ENCODE measurements around the gene TEPSIN.

TEPSIN gene

DNA sequence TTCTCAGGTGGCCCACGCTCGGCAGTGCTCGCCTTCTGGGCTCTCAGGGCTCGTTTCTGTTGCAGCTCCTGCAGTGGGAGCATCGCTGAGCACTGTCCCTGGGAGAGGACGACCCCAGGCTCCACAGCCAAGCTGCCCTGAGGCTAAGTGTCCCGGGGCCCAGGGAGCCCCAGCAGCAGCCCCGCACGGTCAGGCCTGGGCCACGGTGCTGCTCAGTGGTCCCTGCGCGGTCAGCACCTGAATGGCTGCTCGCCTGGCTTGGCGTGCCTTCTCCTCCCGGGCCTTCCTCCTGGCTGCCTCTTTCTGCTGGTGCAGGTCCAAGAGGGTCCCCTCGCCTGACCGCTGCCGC is 39.4 kb downstream of the TEPSIN start:
- TF ChIP-seq, protein P1, sequence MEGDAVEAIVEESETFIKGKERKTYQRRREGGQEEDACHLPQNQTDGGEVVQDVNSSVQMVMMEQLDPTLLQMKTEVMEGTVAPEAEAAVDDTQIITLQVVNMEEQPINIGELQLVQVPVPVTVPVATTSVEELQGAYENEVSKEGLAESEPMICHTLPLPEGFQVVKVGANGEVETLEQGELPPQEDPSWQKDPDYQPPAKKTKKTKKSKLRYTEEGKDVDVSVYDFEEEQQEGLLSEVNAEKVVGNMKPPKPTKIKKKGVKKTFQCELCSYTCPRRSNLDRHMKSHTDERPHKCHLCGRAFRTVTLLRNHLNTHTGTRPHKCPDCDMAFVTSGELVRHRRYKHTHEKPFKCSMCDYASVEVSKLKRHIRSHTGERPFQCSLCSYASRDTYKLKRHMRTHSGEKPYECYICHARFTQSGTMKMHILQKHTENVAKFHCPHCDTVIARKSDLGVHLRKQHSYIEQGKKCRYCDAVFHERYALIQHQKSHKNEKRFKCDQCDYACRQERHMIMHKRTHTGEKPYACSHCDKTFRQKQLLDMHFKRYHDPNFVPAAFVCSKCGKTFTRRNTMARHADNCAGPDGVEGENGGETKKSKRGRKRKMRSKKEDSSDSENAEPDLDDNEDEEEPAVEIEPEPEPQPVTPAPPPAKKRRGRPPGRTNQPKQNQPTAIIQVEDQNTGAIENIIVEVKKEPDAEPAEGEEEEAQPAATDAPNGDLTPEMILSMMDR (IDR thresholded peaks at IDR 0.05): no peak
- no peaks in the 10 kb centered on the region for H3K4me1 ChIP-seq
- H3K27me3 ChIP-seq: no peaks in the 10 kb centered on the region
- no peak for DNase-seq
- no peak overlapping the region for H3K27ac ChIP-seq
- H3K9me3 ChIP-seq: no peaks in the 10 kb centered on the region
- peaks cover 0 to 73% (median 0%) of the 10 kb centered on the region in 3 donors for H3K36me3 ChIP-seq
- no peak overlapping the region for H3K4me3 ChIP-seq
- intact Hi-C loops (cut with DNase I; ENCODE audit: low total_unique reads): no loop called here

DNA sequence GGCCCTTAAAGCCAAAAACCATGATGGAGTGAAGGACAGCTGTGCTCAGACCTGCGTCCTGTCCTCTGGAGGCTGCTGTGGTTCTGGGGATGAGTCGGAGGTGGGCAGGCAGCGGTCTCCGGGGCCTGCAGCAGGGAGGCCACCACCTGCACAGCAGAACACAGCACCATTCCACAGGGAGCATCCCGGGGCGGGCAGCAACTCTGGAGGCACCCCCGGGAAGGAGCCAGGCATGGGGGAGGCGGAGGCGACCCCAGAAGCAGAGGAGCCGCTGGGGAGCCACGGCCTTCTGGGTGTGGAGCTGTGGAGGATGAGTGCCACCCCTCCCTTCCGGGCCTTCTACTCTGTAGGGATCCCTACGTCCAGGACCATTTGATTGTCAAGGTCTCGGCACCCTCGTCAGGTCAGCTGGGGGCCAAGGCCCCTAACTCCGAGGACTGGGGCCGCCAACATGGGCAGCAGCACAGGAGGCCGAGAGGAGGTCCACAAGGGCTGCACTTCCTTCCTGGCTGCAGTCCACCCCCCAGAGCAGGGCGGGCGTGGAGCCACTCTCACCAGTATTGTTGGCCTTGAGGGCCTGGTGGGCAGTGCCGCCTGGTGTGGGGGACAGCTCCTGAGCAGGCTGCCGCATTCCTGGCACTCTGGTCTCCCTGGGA is 39.9 kb downstream of the TEPSIN start:
- intact Hi-C loops (cut with DNase I; ENCODE audit: low total_unique reads): no loop called here
- Histone ChIP-seq H3K36me3 (peaks cover 0 to 74% (median 0%) of the 10 kb centered on the region in 3 donors), H3K27me3 (no peaks in the 10 kb centered on the region), H3K4me1 (no peaks in the 10 kb centered on the region), H3K27ac (no peak overlapping the region), H3K9me3 (no peaks in the 10 kb centered on the region), H3K4me3 (no peak overlapping the region)
- TF ChIP-seq, protein P1 (IDR thresholded peaks at IDR 0.05): no peak
- DNase-seq: no peak

DNA sequence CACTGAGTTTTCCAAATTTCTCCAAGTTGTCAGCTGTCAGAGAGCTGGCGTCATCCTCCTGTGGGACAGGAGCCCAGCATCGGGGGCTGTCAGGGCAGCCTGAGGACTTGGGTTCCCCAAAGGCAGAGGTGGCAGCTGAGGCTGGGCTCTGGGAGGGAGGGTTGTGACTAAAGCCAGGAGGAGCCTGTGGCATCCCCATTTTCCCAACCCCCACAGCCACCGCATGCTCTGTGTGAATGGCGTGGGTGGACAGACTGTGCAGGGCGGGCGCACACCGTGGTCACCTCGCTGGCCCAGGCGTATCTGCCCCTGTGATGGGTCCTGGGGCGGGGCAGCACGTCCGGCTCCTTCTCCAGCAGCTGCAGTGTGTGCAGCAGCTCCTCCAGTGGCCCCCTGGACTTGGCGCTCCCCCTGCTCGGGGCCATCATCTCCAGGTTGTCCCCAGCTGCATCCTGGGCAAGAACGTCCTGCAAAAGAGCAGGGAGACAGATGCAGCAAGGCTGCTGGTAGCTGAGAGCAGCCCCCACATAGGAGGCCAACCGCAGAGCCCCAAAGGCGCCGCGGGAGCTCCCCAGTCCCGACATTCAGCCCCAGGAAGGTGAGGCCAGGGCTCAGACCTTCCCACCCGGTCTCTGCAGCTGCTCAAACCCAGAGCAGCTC is 40.9 kb downstream of the TEPSIN start:
- H3K9me3 ChIP-seq: no peaks in the 10 kb centered on the region
- TF ChIP-seq, protein P1 (IDR thresholded peaks at IDR 0.05): no peak
- no peak for DNase-seq
- peaks cover 0 to 74% (median 0%) of the 10 kb centered on the region in 3 donors for H3K36me3 ChIP-seq
- H3K4me1 ChIP-seq: no peaks in the 10 kb centered on the region
- intact Hi-C loops (cut with DNase I; ENCODE audit: low total_unique reads): no loop called here
- H3K27ac ChIP-seq: no peak overlapping the region
- H3K27me3 ChIP-seq: no peaks in the 10 kb centered on the region
- no peak overlapping the region for H3K4me3 ChIP-seq

DNA sequence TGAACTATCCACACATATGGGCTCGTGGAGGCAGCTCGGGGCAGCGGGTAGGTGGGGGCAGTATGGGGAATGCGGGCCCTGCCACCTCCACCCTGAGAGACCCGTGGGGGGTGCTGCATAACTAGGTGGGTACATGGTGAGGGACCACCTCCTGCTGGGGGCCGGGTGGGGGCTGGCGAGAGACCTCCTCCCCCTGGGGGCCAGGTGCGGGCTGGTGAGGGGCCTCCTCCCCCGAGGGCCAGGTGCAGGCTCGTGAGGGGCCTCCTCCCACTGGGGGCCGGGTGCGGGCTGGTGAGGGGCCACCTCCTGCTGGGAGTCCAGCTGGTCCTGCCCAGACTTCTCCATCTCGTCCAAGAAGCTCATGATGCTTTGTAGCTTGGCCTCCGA is 41.5 kb downstream of the TEPSIN start:
- TF ChIP-seq, protein P1 (IDR thresholded peaks at IDR 0.05): no peak
- no peaks in the 10 kb centered on the region for H3K27me3 ChIP-seq
- no peaks in the 10 kb centered on the region for H3K4me1 ChIP-seq
- no peak for DNase-seq
- no peak overlapping the region for H3K27ac ChIP-seq
- H3K9me3 ChIP-seq: no peaks in the 10 kb centered on the region
- H3K36me3 ChIP-seq: peaks cover 0 to 74% (median 0%) of the 10 kb centered on the region in 3 donors
- no peak overlapping the region for H3K4me3 ChIP-seq
- intact Hi-C loops (cut with DNase I; ENCODE audit: low total_unique reads): no loop called here

DNA sequence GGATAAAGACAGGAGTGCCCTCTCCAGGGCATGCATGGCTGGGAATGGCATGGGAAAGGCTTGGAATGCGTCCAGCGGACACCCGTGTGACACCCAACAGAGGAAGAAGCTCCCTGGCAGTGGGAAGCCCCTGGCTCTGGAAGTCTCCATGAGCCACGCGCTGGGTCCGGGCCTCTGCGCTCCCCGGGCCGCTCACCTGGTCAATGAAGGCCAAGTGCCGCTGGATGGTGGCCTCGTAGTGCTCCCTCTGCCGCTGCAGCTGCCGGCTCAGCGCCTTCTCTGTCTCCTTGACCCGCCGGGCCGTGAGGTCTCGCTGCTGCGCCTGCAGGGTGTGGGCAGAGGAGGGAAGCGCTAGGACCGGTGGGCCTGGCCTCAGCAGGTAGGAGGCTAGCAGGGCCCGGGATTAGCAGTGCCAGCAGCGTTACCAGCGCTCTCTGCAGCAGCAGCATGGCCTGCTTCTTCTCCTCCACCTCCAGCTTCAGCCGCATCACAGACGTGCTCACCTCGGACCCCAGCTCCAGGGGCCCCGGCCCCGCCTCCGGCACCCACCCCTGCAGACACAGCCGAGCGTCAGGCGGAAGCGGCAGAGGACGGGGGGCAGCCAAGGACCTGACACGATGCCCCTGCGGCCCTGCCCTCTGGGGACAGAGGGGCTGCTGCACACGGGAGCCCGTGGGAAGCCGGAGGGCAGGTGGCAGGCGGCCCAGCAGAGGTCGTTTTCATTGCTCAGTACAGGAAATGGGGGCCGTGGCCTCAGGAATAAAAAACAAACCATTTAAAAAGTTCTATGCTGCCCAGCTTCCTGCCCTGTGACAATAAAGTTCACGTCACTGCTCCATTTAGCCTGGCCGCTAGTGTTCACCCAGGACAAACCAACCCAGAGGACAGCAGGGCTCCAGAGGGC is 42.1 kb downstream of the TEPSIN start:
- Histone ChIP-seq H3K9me3 (no peaks in the 10 kb centered on the region), H3K4me1 (no peaks in the 10 kb centered on the region), H3K36me3 (peaks cover 0 to 80% (median 0%) of the 10 kb centered on the region in 3 donors), H3K27ac (no peak overlapping the region), H3K4me3 (no peak overlapping the region), H3K27me3 (no peaks in the 10 kb centered on the region)
- TF ChIP-seq, protein P1 (IDR thresholded peaks at IDR 0.05): no peak
- intact Hi-C loops (cut with DNase I; ENCODE audit: low total_unique reads): no loop called here
- DNase-seq: no peak

All from tibial artery (tissue), 4 donors.